ENCODE measurements around the gene CIAO2B. TPM values are rescaled to one million over a fixed set of nuclear protein-coding genes. Genes with fewer than 3 reads are reported as not detected.

CIAO2B gene
- polyA plus RNA-seq, 10 donors: 71.1 to 99.3 (median 82.0) TPM

DNA sequence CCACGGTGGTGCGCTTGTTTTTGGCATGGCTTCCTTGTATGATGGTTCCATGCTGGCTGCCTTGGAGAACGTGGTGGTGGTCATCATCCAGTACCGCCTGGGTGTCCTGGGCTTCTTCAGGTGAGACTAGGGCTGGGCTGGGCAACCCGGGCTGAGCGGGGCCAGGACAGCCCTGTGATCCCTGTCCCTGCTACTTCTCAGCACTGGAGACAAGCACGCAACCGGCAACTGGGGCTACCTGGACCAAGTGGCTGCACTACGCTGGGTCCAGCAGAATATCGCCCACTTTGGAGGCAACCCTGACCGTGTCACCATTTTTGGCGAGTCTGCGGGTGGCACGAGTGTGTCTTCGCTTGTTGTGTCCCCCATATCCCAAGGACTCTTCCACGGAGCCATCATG lies 6.0 kb upstream of the CIAO2B start:
- DNase-seq: no peak

GRCh38 chr16:66939366-66939765 lies 5.2 kb upstream of the CIAO2B start:
- no peak for DNase-seq

DNA sequence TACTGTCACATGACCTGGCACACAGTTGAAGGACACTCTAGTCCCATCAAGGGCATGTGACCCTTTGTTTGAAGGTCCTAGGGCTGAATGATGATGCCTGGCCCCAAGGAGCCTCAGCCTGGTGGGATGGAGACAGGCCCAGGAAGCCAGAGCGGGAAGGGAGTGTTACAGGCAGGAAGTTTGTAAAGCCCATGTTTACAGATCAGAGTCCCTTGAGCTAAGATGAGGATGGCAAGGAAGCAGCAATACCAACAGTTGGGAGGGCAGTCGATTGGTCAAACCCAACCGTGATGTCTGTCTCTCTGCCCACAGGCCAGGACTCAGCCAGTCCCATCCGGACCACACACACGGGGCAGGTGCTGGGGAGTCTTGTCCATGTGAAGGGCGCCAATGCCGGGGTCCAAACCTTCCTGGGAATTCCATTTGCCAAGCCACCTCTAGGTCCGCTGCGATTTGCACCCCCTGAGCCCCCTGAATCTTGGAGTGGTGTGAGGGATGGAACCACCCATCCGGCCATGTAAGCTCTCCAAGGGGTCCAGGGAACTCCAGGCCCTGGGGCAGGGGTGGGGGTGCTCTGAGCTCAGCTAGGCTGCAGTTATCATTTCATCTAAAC lies 3.6 kb upstream of the CIAO2B start:
- no peak for DNase-seq

DNA sequence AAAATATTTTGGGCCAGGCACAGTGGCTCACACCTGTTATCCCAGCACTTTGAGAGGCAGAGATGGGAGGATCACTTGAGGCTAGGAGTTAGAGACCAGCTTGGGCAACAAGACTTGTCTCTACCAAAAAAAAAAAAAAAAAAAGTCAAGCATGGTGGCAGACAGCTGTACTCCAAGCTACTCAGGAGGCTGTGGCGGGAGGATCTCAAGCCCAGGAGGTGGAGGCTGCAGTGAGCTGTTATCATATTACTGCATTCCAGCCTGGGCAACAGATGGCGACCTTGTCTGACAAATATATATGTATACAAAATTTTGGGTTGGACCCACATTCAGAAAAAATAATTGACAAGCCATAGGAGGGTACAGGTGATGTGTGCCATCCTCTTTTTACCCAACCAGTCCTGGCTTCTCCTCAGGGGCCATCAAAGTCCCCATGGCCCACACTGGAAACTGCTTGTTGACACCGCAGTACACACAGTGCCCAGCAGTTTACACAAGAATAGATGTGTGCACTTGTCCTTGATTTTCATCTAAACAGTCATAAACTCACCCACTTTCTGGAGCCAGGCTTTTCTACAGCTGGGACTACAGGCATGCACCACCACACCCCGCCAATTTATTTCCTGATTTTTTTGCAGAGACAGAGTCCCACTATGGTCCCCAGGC lies 2.8 kb upstream of the CIAO2B start:
- no peak for DNase-seq

- no peak for DNase-seq
Measured at GRCh38 chr16:66936462-66936861, 2.3 kb upstream of the CIAO2B start.

DNA sequence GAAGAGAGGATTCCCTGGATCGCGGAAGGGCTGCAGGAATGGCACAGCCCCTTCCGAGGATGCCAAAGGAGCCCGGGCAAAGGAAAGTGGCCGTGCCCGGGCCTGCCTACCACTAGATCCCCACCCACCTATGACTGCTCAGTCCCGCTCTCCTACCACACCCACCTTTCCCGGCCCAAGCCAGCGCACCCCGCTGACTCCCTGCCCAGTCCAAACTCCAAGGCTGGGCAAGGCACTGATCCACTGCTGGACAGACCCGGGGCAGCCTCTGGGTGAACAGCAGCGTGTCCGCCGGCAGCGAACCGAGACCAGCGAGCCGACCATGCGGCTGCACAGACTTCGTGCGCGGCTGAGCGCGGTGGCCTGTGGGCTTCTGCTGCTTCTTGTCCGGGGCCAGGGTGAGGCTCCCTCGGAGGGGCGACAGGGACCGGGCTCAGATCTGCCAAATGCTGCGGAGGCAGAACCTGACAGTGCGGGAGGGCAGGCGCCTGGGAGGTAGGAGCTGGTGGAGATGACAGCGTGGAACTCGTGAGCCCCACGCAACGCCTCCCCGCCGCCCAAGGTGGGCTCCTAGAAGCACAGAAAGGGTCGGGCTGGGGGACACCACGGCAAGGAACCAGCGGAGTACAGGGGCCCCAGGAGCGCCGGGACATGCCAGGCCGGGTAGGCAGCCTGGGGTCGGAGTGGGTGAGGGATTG lies 1.3 kb upstream of the CIAO2B start, which contains the start of gene CES2:
CES2 (plus strand) TSS at position 203 of the 698 bp plus-strand sequence; CDS start at position 323, 120 bp downstream.
- peak in 1 of 3 donors; percentile 41 for DNase-seq

DNA sequence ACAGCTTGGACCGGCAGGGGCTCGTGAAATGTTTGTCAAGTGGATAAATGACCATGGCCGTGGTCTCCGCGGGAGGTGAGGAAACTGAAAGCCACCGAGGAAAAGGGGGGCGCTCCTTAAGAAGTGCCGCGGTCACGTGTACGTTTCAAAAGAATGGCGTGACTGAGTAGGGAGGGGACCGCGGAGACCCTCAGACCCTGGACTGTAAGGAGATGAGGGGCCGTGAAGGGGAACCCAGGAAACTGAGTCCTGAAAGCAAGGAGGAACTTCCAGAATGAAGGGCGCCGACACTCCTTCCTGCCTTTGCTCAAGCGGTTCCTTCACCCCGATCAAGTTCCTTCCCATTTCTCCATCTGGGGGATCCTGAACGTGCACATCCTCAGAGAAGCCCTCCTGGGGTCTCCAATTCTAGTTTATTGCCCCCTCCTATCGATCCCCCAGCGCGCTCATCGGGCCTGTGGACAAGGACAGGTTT lies 674 bp upstream of the CIAO2B start:
- DNase-seq: peak in 1 of 3 donors; percentile 41

GRCh38 chr16:66933776-66934137 lies 445 bp downstream of the CIAO2B start:
- DNase-seq: no peak

GRCh38 chr16:66932076-66932475 lies 2.1 kb downstream of the CIAO2B start:
- DNase-seq: no peak

DNA sequence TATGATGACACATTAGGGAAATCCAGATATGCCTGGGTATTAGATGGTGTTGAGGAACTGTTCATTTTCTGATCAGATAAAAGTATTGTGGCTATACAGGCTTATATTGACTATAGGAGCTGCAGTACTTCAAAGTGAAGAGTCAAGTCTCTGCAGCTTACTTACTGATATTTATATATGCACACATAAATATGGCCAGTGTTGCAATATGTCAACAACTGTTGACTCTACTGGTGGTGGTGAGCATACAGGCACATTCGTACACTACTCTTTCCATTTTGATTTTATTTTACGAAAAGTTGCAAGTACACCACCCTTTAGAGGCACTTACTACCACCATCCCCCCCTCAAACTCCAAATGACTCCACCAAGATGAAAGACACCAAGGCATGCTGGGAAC lies 2.5 kb downstream of the CIAO2B start:
- DNase-seq: no peak

GRCh38 chr16:66930189-66930588 lies 4.0 kb downstream of the CIAO2B start:
- no peak for DNase-seq

- no peak for DNase-seq
Measured at GRCh38 chr16:66928702-66929388, 5.4 kb downstream of the CIAO2B start.

GRCh38 chr16:66927918-66928649 lies 6.1 kb downstream of the CIAO2B start:
- DNase-seq: peak; percentile 32 to 37 (median 36)

DNA sequence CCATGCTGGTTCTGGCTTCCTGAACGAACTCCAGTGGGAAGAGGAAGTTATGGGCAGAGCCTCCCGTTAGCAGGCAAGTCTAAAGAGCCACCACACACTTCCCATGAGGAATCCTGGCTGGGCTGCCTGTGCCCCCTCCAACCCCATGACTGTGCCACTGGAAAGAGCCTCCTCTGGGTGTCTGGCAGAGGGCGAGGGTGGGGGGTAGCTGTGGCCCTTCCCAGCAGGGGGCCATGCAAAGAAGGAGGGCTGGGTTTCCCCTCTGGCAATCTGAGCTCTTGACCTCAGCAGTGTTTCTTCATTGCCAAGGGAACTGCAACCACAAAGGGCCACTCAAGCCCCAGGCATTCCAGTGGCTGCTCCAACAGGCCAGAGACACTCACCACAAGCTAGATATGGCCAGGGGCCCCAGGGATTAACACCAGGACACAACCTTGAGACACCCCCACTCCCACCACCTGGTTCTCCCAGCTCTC lies 7.2 kb downstream of the CIAO2B start:
- peak in 1 of 3 donors; percentile 27 for DNase-seq

DNA sequence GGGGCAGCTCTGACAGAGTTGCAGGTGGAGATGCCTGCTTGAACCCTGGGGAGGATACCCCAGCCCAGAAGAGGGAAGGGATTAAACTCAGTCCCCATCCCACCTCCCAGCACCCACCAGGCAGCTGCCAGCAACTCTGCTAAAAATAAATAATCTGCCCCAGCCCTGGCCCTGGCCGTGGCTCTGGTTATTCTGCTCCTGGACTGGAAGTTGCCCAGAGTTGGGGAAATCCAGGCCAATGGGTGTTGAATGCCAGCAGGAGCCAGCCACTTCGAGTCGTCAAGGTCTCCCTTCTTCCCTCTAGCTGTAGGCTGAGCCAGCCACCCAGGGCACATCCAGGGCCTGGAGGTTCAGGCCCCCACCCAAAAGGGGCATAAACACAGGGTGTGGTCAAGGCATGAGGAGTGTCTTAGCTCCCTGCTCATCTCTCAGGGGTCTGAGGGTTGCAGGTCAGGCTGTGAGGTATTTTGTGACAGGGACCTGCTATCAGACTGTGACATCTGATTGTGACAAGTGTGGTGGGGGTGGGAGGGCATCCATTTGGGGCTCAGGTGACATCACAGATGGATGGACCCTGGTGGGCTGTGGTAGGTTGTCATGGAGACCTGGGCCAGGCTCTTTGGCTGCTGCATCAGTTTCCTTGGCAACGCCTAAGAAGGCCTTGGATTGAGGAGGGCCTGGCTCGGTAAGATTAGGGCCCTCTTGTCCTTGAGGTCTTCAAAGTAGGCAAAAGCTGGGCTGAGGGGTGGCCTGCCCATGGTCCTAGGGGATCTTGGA lies 7.8 kb downstream of the CIAO2B start:
- no peak for DNase-seq

GRCh38 chr16:66925322-66925840 lies 8.8 kb downstream of the CIAO2B start, which contains the start of gene RRAD:
TSS of gene RRAD (minus strand) at chr16:66925535. CDS start at chr16:66925179, 356 bp downstream.
- DNase-seq: peak in 1 of 3 donors; percentile 36

GRCh38 chr16:66924527-66925321 lies 9.5 kb downstream of the CIAO2B start:
- no peak for DNase-seq

- DNase-seq: no peak
Measured at GRCh38 chr16:66923866-66924265, 10.3 kb downstream of the CIAO2B start.

GRCh38 chr16:66923247-66923731 lies 10.9 kb downstream of the CIAO2B start:
- no peak for DNase-seq

All from muscle of back (tissue), 11 donors.